Endothelial cell of umbilical vein (primary cell): ENCODE data around the gene SPRR2A. TPM values are rescaled to one million over a fixed set of nuclear protein-coding genes. Genes with fewer than 3 reads are reported as not detected.

ENCODE experiments used
- Bru-seq: library from RNA; stranded (reverse); fragments of 400-500 nt; gene quantifications from one replicate; lab custom pipeline; 2021; lab: Mats Ljungman, UMichigan
- BruChase-seq, 2 experiments: library from RNA; stranded (reverse); fragments of 400-500 nt; gene quantifications; one replicate each; lab custom pipeline; 2021; lab: Mats Ljungman, UMichigan
- BruUV-seq: library from RNA; stranded (reverse); fragments of 400-500 nt; replicated peaks from 2 replicates; lab custom pipeline; 2021; lab: Mats Ljungman, UMichigan
- CTCF ChIA-PET: fragments of 300-600, 350-600 bp; sonication (Branson Sonifier 250); formaldehyde crosslinking; loops from one replicate; lab custom pipeline; 2021; ENCODE audit warnings: antibody characterized with exemption, inconsistent platforms; lab: Charles Lee
- POLR2A ChIA-PET: fragments of 300-600, 350-600 bp; sonication (Branson Sonifier 250); formaldehyde crosslinking; loops from one replicate; lab custom pipeline; 2021; ENCODE audit warnings: antibody characterized with exemption, inconsistent platforms; lab: Charles Lee
- DNase-seq: peaks from one replicate; pipeline ENCODE4 v3.0.0-alpha.2; 2011; ENCODE audit warnings: low read depth, low spot score
- FAIRE-seq: peaks from 2 replicates; lab custom pipeline; 2011; peaks lifted over from hg19 to GRCh38; lab: Jason Lieb, UNC
- H2AFZ ChIP-seq: 2 replicates; pipeline ENCODE4 v1.6.0; 2012; ENCODE audit warnings: low read depth, low read length, control low read depth, inconsistent platforms
- H3K27ac ChIP-seq: 2 replicates; pipeline ENCODE4 v1.5.1; 2011; ENCODE audit warnings: low read depth, mild to moderate bottlenecking, control low read depth, low read length, moderate library complexity; ENCODE audit not compliant: insufficient read depth
- H3K27me3 ChIP-seq, 2 experiments: 2 replicates each; pipeline versions ENCODE4 v1.6.0 to v1.6.1; 2011; ENCODE audit warnings: low read length in 2 of 2, mixed read lengths in 1 of 2; ENCODE audit not compliant: control insufficient read depth in 2 of 2, insufficient read depth in 2 of 2
- H3K36me3 ChIP-seq, 2 experiments: 2 replicates in 1 of 2; 3 replicates in 1 of 2; pipeline ENCODE4 v1.5.1; 2011; ENCODE audit warnings: low read length in 2 of 2, mild to moderate bottlenecking in 1 of 2, moderate library complexity in 1 of 2; ENCODE audit not compliant: control insufficient read depth in 2 of 2, insufficient read depth in 2 of 2; ENCODE audit errors: extremely low read depth in 1 of 2
- H3K4me1 ChIP-seq: 3 replicates; pipeline ENCODE4 v1.5.1; 2011; ENCODE audit warnings: mild to moderate bottlenecking, low read length; ENCODE audit not compliant: control insufficient read depth, insufficient read depth; ENCODE audit errors: extremely low read depth
- H3K4me2 ChIP-seq: 2 replicates; pipeline ENCODE4 v1.6.1; 2011; ENCODE audit warnings: low read length, control low read depth, mixed read lengths; ENCODE audit not compliant: insufficient read depth
- H3K4me3 ChIP-seq, 3 experiments: fragments of 200-600 bp in 1 of 3; sonication (generic), shearing (Covaris generic) in 1 of 3; replicated peaks in 1 of 3; 2 replicates each; pipeline ENCODE4 v1.5.1; 2011 to 2016; ENCODE audit warnings: control low read depth in 3 of 3, low read length in 3 of 3, mild to moderate bottlenecking in 2 of 3, inconsistent platforms in 1 of 3, low read depth in 1 of 3, moderate library complexity in 1 of 3; ENCODE audit not compliant: insufficient read depth in 1 of 3
- H3K79me2 ChIP-seq: 2 replicates; pipeline ENCODE4 v1.6.0; 2012; ENCODE audit warnings: low read length, inconsistent platforms; ENCODE audit not compliant: control insufficient read depth, insufficient read depth
- H3K9ac ChIP-seq: replicated peaks from 2 replicates; pipeline ENCODE3; 2011; ENCODE audit warnings: low read length, control low read depth; ENCODE audit not compliant: insufficient read depth; ENCODE audit errors: extremely low read depth
- H3K9me1 ChIP-seq: replicated peaks from 3 replicates; pipeline ENCODE4 v1.6.0; 2011; ENCODE audit warnings: mild to moderate bottlenecking, low read length; ENCODE audit not compliant: control insufficient read depth, insufficient read depth; ENCODE audit errors: extremely low read depth
- H3K9me3 ChIP-seq: replicated peaks from 2 replicates; pipeline ENCODE4 v1.5.1; 2012; ENCODE audit warnings: low read length, inconsistent platforms; ENCODE audit not compliant: control insufficient read depth, insufficient read depth
- H4K20me1 ChIP-seq: replicated peaks from 2 replicates; pipeline ENCODE3; 2011; ENCODE audit warnings: mild to moderate bottlenecking, low read length; ENCODE audit not compliant: control insufficient read depth, insufficient read depth; ENCODE audit errors: extremely low read depth
- CTCF ChIP-seq, 2 donors: IDR thresholded peaks; 1 replicate in 1 of 2; 2 replicates in 1 of 2; pipeline ENCODE4 v1.5.1; 2011; ENCODE audit warnings: low read length in 2 of 2, mild to moderate bottlenecking in 2 of 2, moderate library complexity in 2 of 2, control low read depth in 1 of 2, inconsistent platforms in 1 of 2, low read depth in 1 of 2; ENCODE audit not compliant: insufficient read depth in 1 of 2; ENCODE audit errors: extremely low read depth in 1 of 2
- EZH2 ChIP-seq: IDR thresholded peaks from 2 replicates; pipeline ENCODE4 v1.6.1; 2012; ENCODE audit warnings: borderline replicate concordance, low read depth, mild to moderate bottlenecking, moderate library complexity, low read length, inconsistent platforms; ENCODE audit not compliant: severe bottlenecking
- FOS ChIP-seq: IDR thresholded peaks from 2 replicates; pipeline ENCODE4 v1.6.1; 2011; ENCODE audit warnings: mild to moderate bottlenecking, low read length, moderate library complexity, borderline replicate concordance; ENCODE audit not compliant: insufficient read depth
- GATA2 ChIP-seq: IDR thresholded peaks from 2 replicates; pipeline ENCODE4 v1.7.0; 2011; ENCODE audit warnings: low read depth, mild to moderate bottlenecking, moderate library complexity, mixed read lengths, low read length; ENCODE audit not compliant: insufficient read length, insufficient read depth
- JUN ChIP-seq: IDR thresholded peaks from 2 replicates; pipeline ENCODE4 v1.6.1; 2011; ENCODE audit warnings: borderline replicate concordance, low read depth; ENCODE audit not compliant: insufficient read length, insufficient read depth
- MAX ChIP-seq: IDR thresholded peaks from 2 replicates; pipeline ENCODE4 v1.6.1; 2011; ENCODE audit not compliant: insufficient read depth, insufficient read length
- MYC ChIP-seq: IDR thresholded peaks from one replicate; pipeline ENCODE4 v1.6.1; 2011; ENCODE audit warnings: mild to moderate bottlenecking, low read depth, low read length
- POLR2A ChIP-seq: IDR thresholded peaks from 2 replicates; pipeline ENCODE4 v1.6.1; 2012; ENCODE audit warnings: low read depth, mild to moderate bottlenecking, control low read depth, low read length
- POLR2AphosphoS5 ChIP-seq: IDR thresholded peaks from 2 replicates; pipeline ENCODE4 v1.6.1; 2012; ENCODE audit warnings: low read depth, mild to moderate bottlenecking, control low read depth, low read length, moderate library complexity; ENCODE audit not compliant: insufficient read depth
- dilution Hi-C: fragments of 300-500 bp; cut with MboI; formaldehyde crosslinking; loops from one replicate; pipeline ENCODE4 v1.15.0; 2019; ENCODE audit warnings: low sequenced_read_pairs; ENCODE audit not compliant: extremely low pct_ligation_motif_present
- intact Hi-C: fragments of 100-400 bp; cut with micrococcal nuclease; formaldehyde crosslinking; loops from one replicate; pipeline ENCODE4 v1.10.0; 2022
- long read RNA-seq: library from polyadenylated mRNA; stranded (forward); transcript quantifications from one replicate; pipeline ENCODE4 v2.0.0, GENCODE V29; 2021
- polyA minus RNA-seq, 3 experiments: library from RNA; depleted of rRNA, polyadenylated mRNA; stranded (reverse); fragments of >200 nt; gene quantifications; 1 replicate in 1 of 3; 2 replicates in 2 of 3; pipeline ENCODE4 v1.2.3, GENCODE V29; 2011
- polyA plus RNA-seq, 4 experiments: library from polyadenylated mRNA; depleted of rRNA in 3 of 4; stranded (reverse) in 3 of 4; unstranded in 1 of 4; fragments of >200 nt; gene quantifications; 2 replicates each; pipeline versions ENCODE4 v1.2.1 to v1.2.3, GENCODE V29; 2011 to 2012; ENCODE audit warnings: missing spikeins in 1 of 4
- total RNA-seq: library from RNA; stranded (reverse); gene quantifications from 2 replicates; pipeline ENCODE4 v1.2.3, GENCODE V29; 2021

SPRR2A gene
- not detected in 2 replicates for total RNA-seq
- not detected in 2 replicates for polyA plus RNA-seq
- not detected in 2 replicates for polyA plus RNA-seq (2011; cell fraction: cytosol; rRNA removed)
- polyA plus RNA-seq (2011; cell fraction: nucleus; rRNA removed): not detected in 2 replicates
- not detected in 2 replicates for polyA plus RNA-seq (2012)
- polyA minus RNA-seq: not detected in 2 replicates
- polyA minus RNA-seq (2011; cell fraction: cytosol; rRNA and poly(A)+ RNA removed): not detected
- not detected in 2 replicates for polyA minus RNA-seq (2011; cell fraction: nucleus; rRNA and poly(A)+ RNA removed)
- Bru-seq, nascent RNA: not detected
- BruChase-seq, experiment 1, labeled RNA remaining after a 6-hour chase: not detected
- not detected for BruChase-seq, experiment 2, labeled RNA remaining after a 2-hour chase
- long read RNA-seq: 0 reads

GRCh38 chr1:153057375-153057774 lies at the start of gene SPRR2A:
Gene SPRR2A, minus strand, starts transcription at chr1:153057512. Its CDS starts 777 bp downstream, at chr1:153056735.
- Histone ChIP-seq H2AFZ (no peak within 1 kb of the TSS), H3K9me1 (no peaks in the 10 kb centered on the region), H3K79me2 (no peaks in the 10 kb centered on the region), H3K4me3 (no peak within 1 kb of the TSS), H3K27me3 (peaks cover 0 to 2% of the 10 kb centered on the region in 2 experiments), H3K36me3 (no peaks in the 10 kb centered on the region), H3K4me1 (no peaks in the 10 kb centered on the region), H3K4me2 (no peak within 1 kb of the TSS), H3K27ac (no peak within 1 kb of the TSS), H4K20me1 (no peaks in the 10 kb centered on the region), H3K9me3 (no peaks in the 10 kb centered on the region), H3K9ac (no peak within 1 kb of the TSS)
- ChIA-PET CTCF (no interaction called here), POLR2A (no interaction called here)
- intact Hi-C loops: no loop called here
- dilution Hi-C loops: no loop called here
- DNase-seq: no peak
- no TSS peak for BruUV-seq
- TF ChIP-seq CTCF (IDR thresholded peaks at IDR 0.05; ENCODE audit: extremely low read depth in 1 of 2, insufficient read depth in 1 of 2, low read depth in 1 of 2, low read length in 2 of 2): no peak
- no peak for TF ChIP-seq GATA2
- no peak for TF ChIP-seq MAX
- TF ChIP-seq POLR2A: no peak
- no peak for TF ChIP-seq EZH2
- no peak for TF ChIP-seq POLR2AphosphoS5
- TF ChIP-seq JUN: no peak
- TF ChIP-seq MYC: no peak
- no peak for TF ChIP-seq FOS
- FAIRE-seq: no peak
